HCT116 (cell line): ENCODE data around the gene ASCL2.

Experiments used
- POLR2AphosphoS5 ChIP-seq: IDR thresholded peaks from 2 replicates; pipeline ENCODE4 v1.6.1; 2011; ENCODE audit warnings: mild to moderate bottlenecking, low read depth, low read length, moderate library complexity
- SRF ChIP-seq: IDR thresholded peaks from 2 replicates; pipeline ENCODE4 v1.6.1; 2012; ENCODE audit warnings: low read depth
- ZFX ChIP-seq: fragments of 450-650 bp; IDR thresholded peaks from 2 replicates; pipeline ENCODE4 v1.6.1; 2017
- TF ChIP-seq, protein P1 (sequence below), 3 experiments: fragments of 200-600 bp in 1 of 3; sonication (generic) in 1 of 3; IDR thresholded peaks in 2 of 3; conservative IDR thresholded peaks in 1 of 3; 2 replicates each; pipeline ENCODE4 v1.5.1; 2012 to 2017; ENCODE audit warnings: low read depth in 2 of 3, low read length in 2 of 3, antibody characterized with exemption in 1 of 3, borderline replicate concordance in 1 of 3, control low read depth in 1 of 3, mild to moderate bottlenecking in 1 of 3, mixed read lengths in 1 of 3, mixed run types in 1 of 3, moderate library complexity in 1 of 3; ENCODE audit not compliant: insufficient read depth in 1 of 3

DNA sequence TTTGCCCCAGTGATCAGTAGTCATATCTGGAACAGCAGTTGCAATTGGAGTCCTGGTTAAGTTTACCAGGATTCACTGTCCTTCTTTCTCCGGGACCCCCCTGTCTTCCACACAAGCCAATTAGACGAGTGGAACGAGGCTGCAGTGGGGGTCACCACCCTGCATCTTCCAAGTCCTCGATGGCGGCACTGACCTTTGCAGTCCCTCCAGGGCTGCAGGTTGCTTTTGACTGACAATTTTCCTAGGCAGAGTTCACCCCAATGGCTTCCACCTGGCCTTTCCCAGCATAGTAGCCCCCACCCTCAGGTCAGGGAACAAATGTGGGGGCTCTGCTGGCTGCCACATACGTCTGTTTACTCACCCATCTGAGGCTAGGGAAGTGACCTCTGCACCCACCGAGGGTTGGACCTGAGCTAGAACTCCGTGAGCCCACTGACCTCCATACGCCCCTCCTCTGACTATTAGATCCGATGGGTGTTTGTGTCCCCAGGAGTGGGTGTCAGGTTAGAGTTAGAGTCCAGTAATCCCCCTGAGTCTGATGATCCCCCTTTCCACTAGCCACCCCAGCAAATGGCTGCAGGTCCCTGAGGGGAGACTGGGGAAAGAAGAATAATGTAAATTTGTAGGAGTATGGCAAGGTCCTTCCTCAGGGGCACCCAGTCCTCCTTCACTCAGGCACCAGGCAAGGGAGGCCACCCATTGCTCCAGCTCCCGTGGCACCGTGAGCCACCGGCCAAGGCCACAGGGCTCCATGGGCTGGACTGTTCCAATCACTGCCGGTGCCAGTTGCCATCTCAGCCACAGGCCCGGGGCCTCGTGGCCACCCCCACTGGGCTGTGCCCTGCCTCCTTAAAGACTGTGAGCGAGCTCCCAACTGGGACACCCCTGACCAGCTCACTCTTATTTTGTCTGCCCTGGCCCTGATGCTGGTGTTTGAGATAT is 25.9 kb upstream of the ASCL2 start:
- TF ChIP-seq SRF = no peak
- TF ChIP-seq POLR2AphosphoS5 = no peak
- TF ChIP-seq ZFX = no peak
- TF ChIP-seq, protein P1, sequence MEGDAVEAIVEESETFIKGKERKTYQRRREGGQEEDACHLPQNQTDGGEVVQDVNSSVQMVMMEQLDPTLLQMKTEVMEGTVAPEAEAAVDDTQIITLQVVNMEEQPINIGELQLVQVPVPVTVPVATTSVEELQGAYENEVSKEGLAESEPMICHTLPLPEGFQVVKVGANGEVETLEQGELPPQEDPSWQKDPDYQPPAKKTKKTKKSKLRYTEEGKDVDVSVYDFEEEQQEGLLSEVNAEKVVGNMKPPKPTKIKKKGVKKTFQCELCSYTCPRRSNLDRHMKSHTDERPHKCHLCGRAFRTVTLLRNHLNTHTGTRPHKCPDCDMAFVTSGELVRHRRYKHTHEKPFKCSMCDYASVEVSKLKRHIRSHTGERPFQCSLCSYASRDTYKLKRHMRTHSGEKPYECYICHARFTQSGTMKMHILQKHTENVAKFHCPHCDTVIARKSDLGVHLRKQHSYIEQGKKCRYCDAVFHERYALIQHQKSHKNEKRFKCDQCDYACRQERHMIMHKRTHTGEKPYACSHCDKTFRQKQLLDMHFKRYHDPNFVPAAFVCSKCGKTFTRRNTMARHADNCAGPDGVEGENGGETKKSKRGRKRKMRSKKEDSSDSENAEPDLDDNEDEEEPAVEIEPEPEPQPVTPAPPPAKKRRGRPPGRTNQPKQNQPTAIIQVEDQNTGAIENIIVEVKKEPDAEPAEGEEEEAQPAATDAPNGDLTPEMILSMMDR (IDR thresholded peaks at IDR 0.05 in 2 of 3, conservative IDR thresholded peaks at IDR 0.05 in 1 of 3; ENCODE audit: borderline replicate concordance in 1 of 3, insufficient read depth in 1 of 3, low read depth in 2 of 3, low read length in 2 of 3) = no peak
